NCI-H1092 treated with DMSO at 0.1 percent for 48 hours (cell line): ENCODE results near the gene TBK1.

ENCODE experiments used
- DNase-seq: peaks from one replicate; lab custom pipeline; 2025; lab: John Stamatoyannopoulos, UW

TBK1 gene

DNA sequence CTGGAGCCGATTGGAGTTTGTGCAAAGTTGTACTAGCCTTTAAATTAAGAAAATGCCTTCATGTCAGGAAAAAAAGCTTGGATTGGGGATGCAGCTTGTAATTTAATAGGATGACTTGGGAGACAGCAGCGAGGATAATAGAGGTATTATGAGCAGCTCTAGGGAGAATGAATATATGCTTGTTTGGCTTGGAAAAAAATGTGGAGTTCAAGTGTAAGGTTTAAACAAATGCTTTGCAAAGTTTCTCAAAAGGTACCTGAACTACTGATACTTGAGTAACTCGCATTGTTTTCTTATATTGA lies 93.1 kb downstream of the TBK1 start:
- DNase-seq = no peak

- DNase-seq = no peak
Observed at GRCh38 chr12:64549108-64549507, 97.2 kb downstream of the TBK1 start.

- no peak for DNase-seq
Observed at GRCh38 chr12:64550755-64551154, 98.8 kb downstream of the TBK1 start.

DNA sequence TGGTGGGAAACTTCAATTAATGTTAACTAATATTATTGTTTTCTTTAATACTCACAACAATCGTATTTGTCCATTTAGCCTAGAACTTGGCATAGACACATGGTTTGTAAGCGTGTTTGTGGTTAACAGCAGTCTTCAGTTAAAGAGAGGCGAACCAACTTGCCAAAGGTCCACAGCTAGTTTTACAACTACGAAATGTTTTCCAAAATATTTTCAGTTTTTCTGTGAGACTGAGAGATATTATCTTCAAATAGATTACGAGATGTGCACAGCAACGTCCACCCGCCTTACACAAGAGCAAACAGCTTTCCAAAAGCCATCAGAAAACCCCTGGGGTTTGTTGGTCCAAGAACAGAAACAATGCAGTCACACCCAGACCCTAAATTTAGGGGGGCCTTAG lies 99.8 kb downstream of the TBK1 start:
- DNase-seq = no peak
